H1 (cell line): ENCODE measurements around the gene TMEM138. TPM values are rescaled to one million over a fixed set of nuclear protein-coding genes. Genes with fewer than 3 reads are reported as not detected.

Experiments used
- ASH2L ChIP-seq: fragments of 200-600, 300-600 bp; sonication (generic); IDR thresholded peaks from one replicate; pipeline ENCODE4 v1.7.1; 2017; ENCODE audit warnings: low read length
- CHD1 ChIP-seq: IDR thresholded peaks from 2 replicates; pipeline ENCODE4 v1.6.1; 2012; ENCODE audit warnings: low read depth, low read length, improper control_type of control experiment
- CHD2 ChIP-seq: IDR thresholded peaks from 2 replicates; pipeline ENCODE4 v1.6.1; 2012; ENCODE audit warnings: low read length, improper control_type of control experiment
- EGR1 ChIP-seq: IDR thresholded peaks from 2 replicates; pipeline ENCODE4 v1.6.1; 2011; ENCODE audit warnings: low read depth, low read length, borderline replicate concordance
- EZH2 ChIP-seq: fragments of 200-600 bp; sonication (generic); IDR thresholded peaks from 2 replicates; pipeline ENCODE4 v1.7.1; 2012; ENCODE audit warnings: low read depth, mild to moderate bottlenecking, moderate library complexity, low read length, inconsistent platforms; ENCODE audit not compliant: severe bottlenecking
- GABPA ChIP-seq: IDR thresholded peaks from 2 replicates; pipeline ENCODE4 v1.6.1; 2011; ENCODE audit warnings: mild to moderate bottlenecking, low read length, moderate library complexity, borderline replicate concordance; ENCODE audit not compliant: insufficient read depth
- HDAC2 ChIP-seq, 2 experiments: fragments of 300-600 bp in 1 of 2; sonication (generic) in 1 of 2; IDR thresholded peaks; 2 replicates each; pipeline ENCODE4 v1.6.1; 2011 to 2012; ENCODE audit warnings: low read depth in 2 of 2, low read length in 2 of 2, mild to moderate bottlenecking in 2 of 2, moderate library complexity in 2 of 2, borderline replicate concordance in 1 of 2, inconsistent platforms in 1 of 2
- JUND ChIP-seq: IDR thresholded peaks from 2 replicates; pipeline ENCODE4 v1.6.1; 2011; ENCODE audit warnings: mild to moderate bottlenecking, improper control_type of control experiment, low read length
- KDM1A ChIP-seq: fragments of 200-600, 300-600 bp; sonication (generic); IDR thresholded peaks from 2 replicates; pipeline ENCODE4 v1.7.1; 2016; ENCODE audit warnings: mild to moderate bottlenecking, low read length, borderline replicate concordance
- KDM4A ChIP-seq: IDR thresholded peaks from one replicate; pipeline ENCODE4 v1.7.1; 2012; ENCODE audit warnings: low read depth, mild to moderate bottlenecking, moderate library complexity, low read length, inconsistent platforms; ENCODE audit not compliant: severe bottlenecking
- MAFK ChIP-seq: IDR thresholded peaks from 2 replicates; pipeline ENCODE4 v1.6.1; 2012; ENCODE audit warnings: low read depth, mild to moderate bottlenecking, improper control_type of control experiment, low read length
- PHF8 ChIP-seq: fragments of 200-600 bp; sonication (generic); conservative IDR thresholded peaks from 2 replicates; pipeline ENCODE4 v1.7.1; 2012; ENCODE audit warnings: low read depth, mild to moderate bottlenecking, inconsistent platforms, low read length, moderate library complexity
- POLR2A ChIP-seq, 2 experiments: IDR thresholded peaks; 1 replicate in 1 of 2; 2 replicates in 1 of 2; pipeline ENCODE4 v1.6.1; 2011; ENCODE audit warnings: low read depth in 2 of 2, low read length in 2 of 2, mild to moderate bottlenecking in 2 of 2; ENCODE audit errors: control extremely low read depth in 1 of 2
- RBBP5 ChIP-seq: IDR thresholded peaks from 2 replicates; pipeline ENCODE4 v1.7.1; 2012; ENCODE audit warnings: low read depth, mild to moderate bottlenecking, inconsistent platforms, low read length, moderate library complexity, borderline replicate concordance
- SIX5 ChIP-seq: IDR thresholded peaks from 2 replicates; pipeline ENCODE4 v1.6.1; 2011; ENCODE audit warnings: mild to moderate bottlenecking, low read depth, low read length
- SP4 ChIP-seq: IDR thresholded peaks from 2 replicates; pipeline ENCODE4 v1.6.1; 2012; ENCODE audit warnings: low read length, inconsistent platforms
- TAF1 ChIP-seq: IDR thresholded peaks from 2 replicates; pipeline ENCODE4 v1.6.1; 2011; ENCODE audit warnings: mild to moderate bottlenecking, low read depth, low read length
- TAF7 ChIP-seq: optimal IDR thresholded peaks from 2 replicates; pipeline ENCODE3; 2011; ENCODE audit warnings: low read depth, mild to moderate bottlenecking, inconsistent platforms, low read length, moderate library complexity, borderline replicate concordance
- TBP ChIP-seq: IDR thresholded peaks from 2 replicates; pipeline ENCODE4 v1.6.1; 2011; ENCODE audit warnings: low read depth, low read length, improper control_type of control experiment
- TCF12 ChIP-seq: IDR thresholded peaks from 2 replicates; pipeline ENCODE4 v1.6.1; 2011; ENCODE audit warnings: low read depth, mild to moderate bottlenecking, low read length
- TEAD4 ChIP-seq: IDR thresholded peaks from 2 replicates; pipeline ENCODE4 v1.6.1; 2012; ENCODE audit warnings: low read depth, low read length, inconsistent platforms, mixed read lengths
- YY1 ChIP-seq: IDR thresholded peaks from 2 replicates; pipeline ENCODE4 v1.6.1; 2011; ENCODE audit warnings: low read depth, mild to moderate bottlenecking, low read length
- polyA plus RNA-seq, 7 experiments: library from polyadenylated mRNA; depleted of rRNA in 3 of 7; stranded (reverse) in 5 of 7; unstranded in 2 of 7; fragments of >200 nt in 5 of 7; fragments of 200-250 nt in 2 of 7; gene quantifications; 1 replicate in 5 of 7; 2 replicates in 1 of 7; 4 replicates in 1 of 7; pipeline versions ENCODE4 v1.2.1 to v1.2.3, GENCODE V29; 2011 to 2013; ENCODE audit warnings: missing spikeins in 2 of 7, mixed read lengths in 2 of 7
- total RNA-seq: library from RNA; stranded (reverse); fragmentation: NEBNext Ultra II Directional; extraction: Animal tissue kit (Norgen Biotek cat#: 25700); gene quantifications from 2 replicates; pipeline ENCODE4 v1.2.1, GENCODE V29; 2021
- TF ChIP-seq, protein P1 (sequence below): IDR thresholded peaks from 2 replicates; pipeline ENCODE4 v1.6.1; 2012; ENCODE audit warnings: inconsistent platforms
- TF ChIP-seq, protein P2 (sequence below): IDR thresholded peaks from 2 replicates; pipeline ENCODE4 v1.6.1; 2011; ENCODE audit warnings: low read length, improper control_type of control experiment

TMEM138 gene
- total and polyA plus RNA-seq, 2 of the 8 experiments (the other 6 are each of a cell fraction or from before 2014, with no cell fraction given): 32.9 to 59.0 TPM

DNA sequence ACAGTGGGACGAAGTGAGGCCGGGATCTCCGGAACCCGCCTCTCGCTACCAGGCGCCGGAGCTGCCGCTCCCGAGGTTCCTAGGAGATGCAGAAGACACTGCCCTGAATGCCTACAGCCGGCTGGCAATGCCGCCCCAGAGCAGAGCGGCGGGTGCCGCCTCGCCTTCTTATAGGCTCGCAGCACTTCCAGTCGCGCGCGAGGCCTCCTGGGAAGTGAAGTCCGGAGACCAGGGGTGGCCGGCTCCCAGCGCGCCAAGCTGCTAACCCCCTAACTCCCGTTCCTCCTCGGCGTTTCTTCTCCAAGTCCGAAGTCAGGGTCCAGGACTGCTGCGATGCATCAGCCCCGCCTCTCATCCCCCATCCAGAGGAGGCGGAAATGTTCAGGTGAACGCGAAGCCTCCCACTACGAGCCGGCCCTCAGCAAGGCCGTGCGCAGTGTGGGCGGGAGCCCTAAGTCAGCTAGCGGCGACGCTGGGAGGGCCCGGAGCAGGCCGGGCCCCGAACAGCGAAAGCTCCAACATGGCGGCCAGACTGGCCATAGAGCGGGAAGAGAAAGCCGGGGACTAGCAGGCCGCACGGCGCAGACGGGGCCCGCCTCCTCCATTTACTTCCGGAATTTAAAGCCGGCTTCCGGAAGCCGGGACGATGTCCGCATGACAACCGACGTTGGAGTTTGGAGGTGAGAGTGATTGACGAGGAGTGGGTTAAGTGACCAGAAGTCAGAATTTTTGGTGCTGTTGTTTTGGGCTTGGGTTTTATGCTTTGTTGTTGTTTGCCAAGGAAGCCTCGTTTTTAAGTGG, at the start of gene TMEM138, which contains the start of gene CYB561A3 (continued):
- TF ChIP-seq RBBP5 (peak; percentile 69; the same call in 1 of the 2 replicates), TAF1 (peak; percentile 90), SIX5 (peak; percentile 40; the same call in 1 of the 2 replicates), YY1 (peak; percentile 97), KDM1A (no peak), TEAD4 (0 out of 2 replicates have a peak, but pooled peaks have one; percentile 26), TCF12 (no peak), TBP (peak; percentile 95), ASH2L (peak; percentile 86), TAF7 (peak; percentile 80), EZH2 (no peak), GABPA (peak; percentile 87; the same call in 1 of the 2 replicates), CHD2 (no peak), SP4 (peak; percentile 82; the same call in 1 of the 2 replicates), JUND (no peak), EGR1 (peak; percentile 47; the same call in 1 of the 2 replicates), HDAC2 (IDR thresholded peaks at IDR 0.05; ENCODE audit: borderline replicate concordance in 1 of 2, low read depth in 2 of 2, low read length in 2 of 2) (peak in 1 of 2 experiments; percentile 85; a peak in 1 of 4 replicates), CHD1 (no peak), POLR2A (IDR thresholded peaks at IDR 0.05; ENCODE audit: control extremely low read depth in 1 of 2, low read depth in 2 of 2, low read length in 2 of 2) (peak; percentile 94 to 99), MAFK (no peak), KDM4A (peak; percentile 28), PHF8 (peak; percentile 97)
- TF ChIP-seq, protein P1, sequence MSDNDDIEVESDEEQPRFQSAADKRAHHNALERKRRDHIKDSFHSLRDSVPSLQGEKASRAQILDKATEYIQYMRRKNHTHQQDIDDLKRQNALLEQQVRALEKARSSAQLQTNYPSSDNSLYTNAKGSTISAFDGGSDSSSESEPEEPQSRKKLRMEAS: peak; percentile 76
- TF ChIP-seq, protein P2, sequence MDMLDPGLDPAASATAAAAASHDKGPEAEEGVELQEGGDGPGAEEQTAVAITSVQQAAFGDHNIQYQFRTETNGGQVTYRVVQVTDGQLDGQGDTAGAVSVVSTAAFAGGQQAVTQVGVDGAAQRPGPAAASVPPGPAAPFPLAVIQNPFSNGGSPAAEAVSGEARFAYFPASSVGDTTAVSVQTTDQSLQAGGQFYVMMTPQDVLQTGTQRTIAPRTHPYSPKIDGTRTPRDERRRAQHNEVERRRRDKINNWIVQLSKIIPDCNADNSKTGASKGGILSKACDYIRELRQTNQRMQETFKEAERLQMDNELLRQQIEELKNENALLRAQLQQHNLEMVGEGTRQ: no peak
